A673 (cell line): Measurements from ENCODE around the gene AGPAT2. TPM values are rescaled to one million over a fixed set of nuclear protein-coding genes. Genes with fewer than 3 reads are reported as not detected.

Experiments used
- BruUV-seq: library from RNA; stranded (reverse); fragments of 400-500 nt; replicated peaks from 2 replicates; lab custom pipeline; 2021; lab: Mats Ljungman, UMichigan
- CTCF ChIA-PET: fragments of 300-600 bp; sonication (Branson Sonifier 250); formaldehyde crosslinking; loops from one replicate; lab custom pipeline; 2022; ENCODE audit warnings: antibody characterized with exemption; lab: Charles Lee
- POLR2A ChIA-PET: fragments of 300-600 bp; sonication (Branson Sonifier 250); formaldehyde crosslinking; loops from one replicate; lab custom pipeline; 2022; ENCODE audit warnings: antibody characterized with exemption; ENCODE audit not compliant: low non-redundant PET; lab: Charles Lee
- DNase-seq: peaks from one replicate; pipeline ENCODE4 v3.0.0-alpha.2; 2015; ENCODE audit warnings: low spot score
- H3K27ac ChIP-seq: fragments of 200-600 bp; sonication (generic); 2 replicates; pipeline ENCODE4 v1.5.1; 2016; ENCODE audit warnings: mixed run types, low read depth, mild to moderate bottlenecking, mixed read lengths, antibody characterized with exemption, low read length; ENCODE audit not compliant: poor library complexity, severe bottlenecking
- H3K27me3 ChIP-seq: fragments of 200-600 bp; sonication (generic); replicated peaks from 2 replicates; pipeline ENCODE4 v1.6.1; 2017; ENCODE audit warnings: mixed run types, low read depth, mild to moderate bottlenecking, mixed read lengths, antibody characterized with exemption, low read length; ENCODE audit not compliant: insufficient read depth, poor library complexity
- H3K36me3 ChIP-seq: fragments of 200-600 bp; sonication (generic); 2 replicates; pipeline ENCODE4 v1.6.1; 2016; ENCODE audit warnings: mixed run types, mild to moderate bottlenecking, mixed read lengths, antibody characterized with exemption, low read length; ENCODE audit not compliant: insufficient read depth, poor library complexity, severe bottlenecking
- H3K4me1 ChIP-seq: fragments of 200-600 bp; sonication (generic); 2 replicates; pipeline ENCODE4 v1.6.1; 2017; ENCODE audit warnings: mixed run types, mild to moderate bottlenecking, mixed read lengths, antibody characterized with exemption, low read length; ENCODE audit not compliant: insufficient read depth, poor library complexity, severe bottlenecking
- H3K4me3 ChIP-seq: fragments of 200-600 bp; sonication (generic); 2 replicates; pipeline ENCODE4 v1.5.1; 2016; ENCODE audit warnings: low read depth, mixed run types, mild to moderate bottlenecking, mixed read lengths, low read length; ENCODE audit not compliant: poor library complexity, severe bottlenecking
- H3K9me3 ChIP-seq: fragments of 200-600 bp; sonication (generic); 2 replicates; pipeline ENCODE4 v1.6.1; 2016; ENCODE audit warnings: mixed run types, low read depth, mild to moderate bottlenecking, mixed read lengths, antibody characterized with exemption, low read length; ENCODE audit not compliant: poor library complexity, severe bottlenecking
- CTCF ChIP-seq: fragments of 300-800, 200-600 bp; sonication (generic); conservative IDR thresholded peaks from 2 replicates; pipeline ENCODE4 v1.5.1; 2017; ENCODE audit warnings: low read depth, mild to moderate bottlenecking, antibody characterized with exemption, low read length, moderate library complexity, mixed read lengths
- EZH2 ChIP-seq: fragments of 200-600 bp; sonication (generic); IDR thresholded peaks from 2 replicates; pipeline ENCODE4 v1.6.1; 2017; ENCODE audit warnings: borderline replicate concordance, low read depth, mild to moderate bottlenecking, mixed read lengths, antibody characterized with exemption, low read length; ENCODE audit not compliant: poor library complexity, severe bottlenecking
- intact Hi-C: fragments of 100-400 bp; cut with micrococcal nuclease; formaldehyde crosslinking; loops from one replicate; pipeline ENCODE4 v1.10.0; 2022; ENCODE audit not compliant: unreplicated experiment
- total RNA-seq: library from RNA; stranded (reverse); gene quantifications from 2 replicates; pipeline ENCODE4 v1.2.3, GENCODE V29; 2021

The AGPAT2 gene
- total RNA-seq, 1 experiment from 2014 or later: 57.7 TPM

GRCh38 chr9:136697821-136698526 lies 10.7 kb upstream of the AGPAT2 start:
- no peaks in the 10 kb centered on the region for H3K9me3 ChIP-seq
- TF ChIP-seq CTCF: no peak
- TF ChIP-seq EZH2: no peak
- no peaks in the 10 kb centered on the region for H3K27me3 ChIP-seq
- BruUV-seq: no TSS peak
- DNase-seq: no peak
- CTCF ChIA-PET: no interaction called here
- H3K36me3 ChIP-seq: no peaks in the 10 kb centered on the region
- H3K27ac ChIP-seq: no peak overlapping the region
- intact Hi-C loops: no loop called here
- H3K4me1 ChIP-seq: peaks cover 7% of the 10 kb centered on the region
- no peak overlapping the region for H3K4me3 ChIP-seq
- POLR2A ChIA-PET: interaction anchor here (0.7 kb wide), 1 partner anchor 477 kb away, joined by 3 read pairs; no protein-coding TSS in a partner anchor

DNA sequence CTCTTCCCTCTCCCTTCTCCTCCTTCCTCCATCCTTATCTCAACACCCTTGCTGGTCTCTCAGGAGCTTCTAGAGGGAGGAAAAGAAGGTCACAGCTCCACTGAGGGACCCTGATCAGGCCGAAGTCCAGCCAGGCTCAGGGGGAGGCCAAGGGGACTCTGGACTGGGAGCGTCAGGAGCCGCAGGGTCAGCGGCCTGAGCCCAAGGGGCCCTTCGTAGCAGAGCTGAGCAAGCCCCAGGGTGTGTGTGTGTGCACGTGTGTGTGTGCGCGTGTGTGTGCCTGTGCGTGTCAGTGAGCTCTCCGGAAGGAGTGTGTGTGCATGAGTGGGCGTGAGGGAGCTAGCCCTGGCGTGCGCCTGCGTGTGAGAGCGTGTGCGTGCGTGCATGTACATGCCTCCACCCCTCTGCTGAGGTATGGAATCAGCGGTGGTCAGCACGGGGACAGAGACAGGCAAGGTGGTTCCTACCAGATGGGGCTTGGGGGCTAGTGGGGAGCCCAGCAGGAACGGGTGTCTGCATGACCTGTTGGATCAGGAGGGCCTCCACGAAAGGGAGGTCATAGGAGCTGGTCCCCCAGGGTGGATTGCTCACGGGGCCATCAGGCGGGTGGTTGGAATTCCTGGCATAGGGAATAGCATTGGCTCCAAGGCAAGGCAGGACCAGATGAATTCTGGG lies 10.0 kb upstream of the AGPAT2 start:
- Histone ChIP-seq H3K27me3 (no peaks in the 10 kb centered on the region), H3K9me3 (no peaks in the 10 kb centered on the region), H3K36me3 (no peaks in the 10 kb centered on the region), H3K27ac (no peak overlapping the region), H3K4me3 (no peak overlapping the region), H3K4me1 (peaks cover 7% of the 10 kb centered on the region)
- CTCF ChIA-PET: no interaction called here
- POLR2A ChIA-PET: interaction anchor here (0.7 kb wide), 1 partner anchor 478 kb away, joined by 3 read pairs; no protein-coding TSS in a partner anchor
- intact Hi-C loops: no loop called here
- TF ChIP-seq CTCF: no peak
- TF ChIP-seq EZH2: no peak
- DNase-seq: no peak
- no TSS peak for BruUV-seq

DNA sequence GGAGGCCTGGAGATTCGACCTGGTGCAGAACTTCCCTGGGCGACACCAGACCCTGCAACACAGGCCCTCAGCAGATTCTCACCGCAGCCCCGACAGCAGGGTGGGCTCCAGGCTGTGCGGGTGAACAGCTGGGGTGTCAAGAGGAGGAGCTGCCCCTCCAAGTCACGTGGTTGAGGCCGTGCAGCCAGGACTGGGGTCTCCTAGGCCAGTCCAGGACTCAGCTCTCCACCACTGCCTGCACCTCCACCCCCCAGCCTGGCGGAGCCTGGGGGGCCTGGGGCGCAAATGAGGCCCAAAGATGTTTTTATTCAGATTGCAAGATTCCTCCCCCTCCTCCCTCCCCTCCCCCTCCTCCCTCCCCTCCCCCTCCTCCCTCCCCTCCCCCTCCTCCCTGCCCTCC lies 9.2 kb upstream of the AGPAT2 start:
- no peaks in the 10 kb centered on the region for H3K9me3 ChIP-seq
- ChIA-PET POLR2A (no interaction called here), CTCF (no interaction called here)
- no peak for DNase-seq
- H3K4me1 ChIP-seq: peaks cover 7% of the 10 kb centered on the region
- H3K27ac ChIP-seq: no peak overlapping the region
- no peaks in the 10 kb centered on the region for H3K36me3 ChIP-seq
- BruUV-seq: no TSS peak
- no peak for TF ChIP-seq EZH2
- no peak for TF ChIP-seq CTCF
- H3K4me3 ChIP-seq: no peak overlapping the region
- intact Hi-C loops: no loop called here
- no peaks in the 10 kb centered on the region for H3K27me3 ChIP-seq
